NCI-H1417 treated with DMSO at 0.1 percent for 48 hours (cell line): Measurements from ENCODE around the gene ZNF497.
A peak's percentile ranks its signal among the peaks of the same experiment; 100 is the strongest.
"Not testable (repeated sequence)": the region's sequence is repeated elsewhere in the genome, so short reads cannot be mapped to it uniquely, and the experiment has no call there.

Source experiments
- DNase-seq: peaks from one replicate; lab custom pipeline; 2025; lab: John Stamatoyannopoulos, UW

The ZNF497 gene

GRCh38 chr19:58362272-58362994 is at the start of gene ZNF497:
Gene ZNF497, minus strand, starts transcription at chr19:58362751. Its CDS starts 5,116 bp downstream, at chr19:58357635.
- DNase-seq, result peak; percentile 87

GRCh38 chr19:58409010-58409790 is 46.6 kb upstream of the ZNF497 start:
- no peak for DNase-seq

- DNase-seq, result peak; percentile 45
These were observed 45.8 kb upstream of the ZNF497 start, which contains the start of gene ZNF584 for GRCh38 chr19:58408152-58409009. Gene ZNF584, plus strand, starts transcription at chr19:58408649. Its CDS starts 499 bp downstream, at chr19:58409148.

DNA sequence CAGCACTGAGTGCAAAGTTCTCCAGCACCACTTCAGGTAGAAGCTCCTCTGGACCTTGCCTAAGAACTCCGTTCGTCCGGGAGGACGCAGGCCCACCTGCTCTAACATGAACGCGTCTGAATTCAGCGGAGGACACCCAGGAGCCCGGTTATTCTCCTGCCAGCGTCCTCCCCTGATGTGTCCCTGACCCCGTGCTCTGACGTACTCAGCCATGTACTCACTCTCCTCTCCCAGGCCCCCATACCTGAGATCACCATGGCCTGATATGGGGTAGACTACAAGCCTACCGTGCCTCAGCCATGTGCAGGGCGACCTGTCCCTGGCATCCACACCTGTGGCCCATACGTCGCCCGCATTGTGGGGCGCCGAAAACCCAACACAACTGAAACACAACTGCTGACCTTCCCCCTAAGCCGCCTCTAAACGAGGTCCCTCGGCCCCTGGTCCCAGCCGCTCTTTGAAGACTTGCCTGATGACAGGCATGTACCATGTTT is 45.2 kb upstream of the ZNF497 start:
- no peak for DNase-seq

DNA sequence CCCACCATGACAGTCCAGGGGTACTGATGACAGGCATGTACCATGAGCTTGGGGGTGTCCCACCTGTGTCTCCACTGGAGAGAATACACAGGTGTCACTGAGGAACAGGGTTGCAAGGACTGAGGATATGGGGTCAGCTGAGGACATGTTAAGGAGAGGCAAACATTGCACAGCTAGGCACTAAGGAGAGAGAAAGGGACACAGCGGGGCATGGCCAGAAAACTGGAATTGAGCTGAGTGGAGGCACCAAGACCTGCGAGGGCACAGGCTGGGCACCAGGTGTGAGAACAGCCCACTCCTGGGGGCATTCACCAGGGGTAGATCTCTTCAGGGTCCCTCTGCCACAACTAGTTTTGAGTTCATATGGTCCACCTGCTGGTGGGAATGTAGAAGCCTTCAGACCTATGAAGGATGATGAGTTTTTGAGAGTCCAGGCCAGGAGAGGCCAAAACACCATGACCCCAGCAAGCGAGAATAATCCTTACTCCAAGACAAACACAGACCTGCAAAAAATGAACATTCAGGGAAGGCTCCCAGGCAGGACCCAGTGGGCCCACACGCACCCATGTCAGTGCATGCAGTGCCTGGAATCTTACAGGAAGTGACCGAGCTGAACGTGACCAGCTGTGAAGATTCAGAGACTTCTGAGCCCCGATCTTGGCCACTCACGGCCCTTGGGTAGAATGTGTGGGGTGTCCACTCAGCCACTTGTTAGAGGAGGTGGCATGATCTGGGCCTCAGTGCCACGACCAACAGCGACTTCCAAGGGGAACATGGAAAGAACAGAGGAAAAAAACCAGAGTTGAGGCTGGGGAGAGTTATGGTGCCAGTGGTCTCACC is 44.5 kb upstream of the ZNF497 start:
- DNase-seq, result no peak

GRCh38 chr19:58403920-58404478 is 41.4 kb upstream of the ZNF497 start:
- not testable (repeated sequence) for DNase-seq

- DNase-seq, result no peak
These were observed 39.4 kb upstream of the ZNF497 start for GRCh38 chr19:58401840-58402421.

- peak; percentile 94 for DNase-seq
These were observed 38.6 kb upstream of the ZNF497 start for GRCh38 chr19:58400916-58401839.

- no peak for DNase-seq
These were observed 37.9 kb upstream of the ZNF497 start for GRCh38 chr19:58400316-58400915.

- no peak for DNase-seq
These were observed 37.4 kb upstream of the ZNF497 start for GRCh38 chr19:58399903-58400302.

DNA sequence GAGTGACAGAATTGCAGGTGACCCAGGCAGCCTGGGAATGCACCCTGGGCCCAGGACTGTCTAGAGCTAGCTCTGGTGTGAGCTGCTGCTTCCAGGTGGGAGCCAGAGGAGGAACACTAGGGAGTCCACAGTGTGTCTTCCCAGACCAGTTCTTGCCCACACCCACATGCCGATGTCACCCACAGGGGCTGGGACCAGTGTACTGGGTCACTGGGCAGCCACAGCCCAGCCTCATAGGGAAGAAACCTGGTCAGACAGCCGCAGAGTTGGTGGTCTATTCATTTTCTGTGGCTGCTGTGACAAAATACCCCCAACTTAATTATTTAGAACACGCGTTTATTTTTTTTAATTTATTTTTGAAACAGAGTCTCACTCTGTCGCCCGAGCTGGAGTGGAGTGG is 36.0 kb upstream of the ZNF497 start:
- DNase-seq, result no peak

GRCh38 chr19:58398087-58398486 is 35.5 kb upstream of the ZNF497 start:
- DNase-seq, result no peak

DNA sequence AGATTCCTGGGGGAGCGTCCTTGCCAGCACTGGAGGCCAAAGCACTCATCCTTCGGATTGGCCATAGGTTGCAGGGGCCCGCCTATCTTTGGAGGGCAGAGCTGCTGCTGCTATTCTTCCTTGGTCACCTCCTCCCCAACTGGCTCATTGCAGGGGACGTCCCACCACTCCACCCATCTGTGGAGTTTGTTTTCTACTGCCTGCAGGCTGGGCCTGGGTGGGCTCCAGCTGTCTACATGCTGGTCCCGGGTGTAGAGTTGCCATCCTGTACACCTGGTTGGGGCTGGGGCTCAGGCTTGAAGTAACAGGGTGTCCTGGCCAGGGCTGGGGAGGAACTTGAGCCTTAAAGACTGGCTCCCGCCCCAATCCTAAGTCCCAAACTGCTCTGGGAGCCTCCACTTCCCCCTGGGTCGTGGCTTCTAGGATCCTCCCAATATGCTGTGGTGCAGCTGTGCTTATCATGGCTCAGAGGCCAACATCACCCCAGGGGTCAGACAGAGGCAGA is 35.0 kb upstream of the ZNF497 start:
- DNase-seq, result no peak

DNA sequence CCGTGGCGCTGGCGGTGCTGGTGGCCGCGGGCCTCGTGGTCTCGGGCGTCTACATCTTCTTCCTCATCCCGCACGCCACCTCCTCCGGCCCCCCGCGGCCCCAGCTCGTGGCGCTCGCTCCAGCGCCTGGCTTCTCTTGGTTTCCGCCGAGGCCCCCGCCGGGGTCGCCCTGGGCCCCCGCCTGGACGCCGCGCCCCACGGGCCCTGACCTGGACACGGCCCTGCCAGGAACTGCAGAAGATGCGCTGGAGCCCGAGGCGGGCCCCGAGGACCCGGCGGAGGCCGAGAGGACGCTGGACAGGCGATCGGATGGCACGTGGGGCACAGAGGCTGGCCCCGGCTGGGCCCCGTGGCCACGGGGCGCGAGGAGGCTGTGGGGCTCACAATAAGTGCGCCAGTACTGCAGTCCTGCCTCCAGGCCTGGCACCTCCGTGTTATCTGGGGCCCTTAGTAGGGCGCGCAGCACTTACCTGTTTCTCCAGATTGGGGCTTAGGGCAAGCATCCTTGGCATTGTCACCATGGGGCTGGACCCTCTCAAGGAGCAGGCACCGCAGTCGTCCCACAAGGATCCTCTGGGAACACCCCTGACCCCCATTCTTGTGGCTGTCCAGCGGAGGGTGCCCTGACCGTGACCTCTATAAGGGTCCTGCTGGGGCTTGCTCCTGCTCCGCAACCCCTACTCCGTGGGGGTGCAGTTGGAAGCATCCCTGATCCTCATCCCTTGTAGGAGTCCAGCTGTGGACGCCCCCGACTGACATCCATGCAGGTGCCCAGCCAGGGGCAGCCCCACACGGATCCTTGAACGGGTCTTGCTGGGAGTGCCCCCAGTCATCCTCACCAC is 34.4 kb upstream of the ZNF497 start:
- DNase-seq, result no peak

GRCh38 chr19:58395979-58396627 is 33.6 kb upstream of the ZNF497 start:
- DNase-seq, result no peak

- no peak for DNase-seq
These were observed 32.8 kb upstream of the ZNF497 start, which contains the start of gene RNF225 for GRCh38 chr19:58395220-58395978. Gene RNF225, plus strand, starts transcription at chr19:58395656. Its CDS starts 434 bp downstream, at chr19:58396090.
